NT2/D1 (cell line): Measurements from ENCODE around the gene BEGAIN.

Source experiments
- DNase-seq: peaks from one replicate; pipeline ENCODE4 v3.0.0-alpha.2; 2011; ENCODE audit warnings: low read depth, low spot score
- H3K27me3 ChIP-seq: 2 replicates; pipeline ENCODE4 v1.6.0; 2011; ENCODE audit warnings: mild to moderate bottlenecking; ENCODE audit not compliant: insufficient read length, insufficient read depth
- H3K36me3 ChIP-seq: 2 replicates; pipeline ENCODE4 v1.6.1; 2011; ENCODE audit warnings: mild to moderate bottlenecking, low read length, mixed read lengths; ENCODE audit not compliant: insufficient read depth, insufficient read length
- H3K4me1 ChIP-seq: 2 replicates; pipeline ENCODE4 v1.5.1; 2011; ENCODE audit not compliant: insufficient read depth, insufficient read length
- H3K4me3 ChIP-seq: 2 replicates; pipeline ENCODE4 v1.5.1; 2011; ENCODE audit warnings: low read depth; ENCODE audit not compliant: insufficient read length
- H3K9ac ChIP-seq: 2 replicates; pipeline ENCODE4 v1.6.0; 2011; ENCODE audit warnings: low read depth; ENCODE audit not compliant: insufficient read length
- H3K9me3 ChIP-seq: 2 replicates; pipeline ENCODE4 v1.5.1; 2011; ENCODE audit warnings: mild to moderate bottlenecking, low read length; ENCODE audit not compliant: insufficient read depth
- SUZ12 ChIP-seq: IDR thresholded peaks from 2 replicates; pipeline ENCODE4 v1.6.1; 2011; ENCODE audit not compliant: insufficient read length, insufficient read depth; ENCODE audit errors: extremely low read depth
- YY1 ChIP-seq: IDR thresholded peaks from 2 replicates; pipeline ENCODE4 v1.6.1; 2011; ENCODE audit not compliant: insufficient read length, insufficient read depth
- ZNF274 ChIP-seq: IDR thresholded peaks from 2 replicates; pipeline ENCODE4 v1.6.1; 2011; ENCODE audit warnings: mild to moderate bottlenecking, low read depth, low read length

The BEGAIN gene

GRCh38 chr14:100614803-100615202, 27.6 kb upstream of the BEGAIN start:
- H3K4me3 ChIP-seq: no peak overlapping the region
- DNase-seq: no peak
- H3K4me1 ChIP-seq: peaks cover 5% of the 10 kb centered on the region
- no peaks in the 10 kb centered on the region for H3K9me3 ChIP-seq
- no peaks in the 10 kb centered on the region for H3K36me3 ChIP-seq
- no peak for TF ChIP-seq YY1
- no peak for TF ChIP-seq SUZ12
- no peak for TF ChIP-seq ZNF274
- H3K27me3 ChIP-seq: no peaks in the 10 kb centered on the region
- H3K9ac ChIP-seq: no peak overlapping the region

DNA sequence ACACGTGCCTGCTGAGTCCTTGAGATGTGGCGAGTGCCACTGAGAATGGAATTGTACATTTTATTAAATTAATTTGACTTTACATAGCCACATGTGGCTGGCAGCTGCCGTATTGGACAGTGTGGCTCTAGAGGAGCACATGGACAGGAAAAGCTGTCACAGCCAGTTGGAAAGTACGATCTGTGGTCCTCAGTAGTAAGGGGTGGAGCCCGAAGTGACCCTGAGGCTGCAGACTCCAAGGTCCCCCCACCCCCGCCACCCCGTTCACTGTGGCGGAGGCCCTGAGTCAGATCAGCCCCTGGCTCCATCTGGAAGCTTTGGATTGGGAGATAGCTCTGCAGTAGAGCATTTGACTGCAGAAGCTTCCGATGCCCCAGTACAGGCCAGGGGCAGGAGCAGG, 25.8 kb upstream of the BEGAIN start:
- no peaks in the 10 kb centered on the region for H3K36me3 ChIP-seq
- H3K9me3 ChIP-seq: no peaks in the 10 kb centered on the region
- H3K9ac ChIP-seq: no peak overlapping the region
- no peaks in the 10 kb centered on the region for H3K27me3 ChIP-seq
- no peak overlapping the region for H3K4me3 ChIP-seq
- no peak for DNase-seq
- no peak for TF ChIP-seq SUZ12
- no peak for TF ChIP-seq ZNF274
- TF ChIP-seq YY1: no peak
- H3K4me1 ChIP-seq: peaks cover 2% of the 10 kb centered on the region

- no peak for DNase-seq
- no peaks in the 10 kb centered on the region for H3K27me3 ChIP-seq
- H3K4me3 ChIP-seq: no peak overlapping the region
- no peaks in the 10 kb centered on the region for H3K9me3 ChIP-seq
- TF ChIP-seq SUZ12 (no peak), YY1 (no peak), ZNF274 (no peak)
- peaks cover 2% of the 10 kb centered on the region for H3K4me1 ChIP-seq
- H3K9ac ChIP-seq: no peak overlapping the region
- no peaks in the 10 kb centered on the region for H3K36me3 ChIP-seq
These were observed 24.7 kb upstream of the BEGAIN start for GRCh38 chr14:100611811-100612480.

GRCh38 chr14:100610511-100611217, 23.4 kb upstream of the BEGAIN start:
- peaks cover 5% of the 10 kb centered on the region for H3K4me1 ChIP-seq
- no peak overlapping the region for H3K4me3 ChIP-seq
- H3K9ac ChIP-seq: no peak overlapping the region
- TF ChIP-seq ZNF274: no peak
- no peak for TF ChIP-seq YY1
- no peak for TF ChIP-seq SUZ12
- no peak for DNase-seq
- no peaks in the 10 kb centered on the region for H3K9me3 ChIP-seq
- no peaks in the 10 kb centered on the region for H3K27me3 ChIP-seq
- no peaks in the 10 kb centered on the region for H3K36me3 ChIP-seq

GRCh38 chr14:100609941-100610391, 22.7 kb upstream of the BEGAIN start:
- Histone ChIP-seq H3K4me1 (peaks cover 6% of the 10 kb centered on the region), H3K9ac (no peak overlapping the region), H3K4me3 (no peak overlapping the region), H3K36me3 (no peaks in the 10 kb centered on the region), H3K27me3 (no peaks in the 10 kb centered on the region), H3K9me3 (no peaks in the 10 kb centered on the region)
- DNase-seq: no peak
- TF ChIP-seq ZNF274: no peak
- TF ChIP-seq YY1: no peak
- no peak for TF ChIP-seq SUZ12

GRCh38 chr14:100609331-100609870, 22.2 kb upstream of the BEGAIN start:
- TF ChIP-seq SUZ12: no peak
- TF ChIP-seq ZNF274: no peak
- H3K36me3 ChIP-seq: no peaks in the 10 kb centered on the region
- H3K9me3 ChIP-seq: no peaks in the 10 kb centered on the region
- peaks cover 6% of the 10 kb centered on the region for H3K4me1 ChIP-seq
- no peaks in the 10 kb centered on the region for H3K27me3 ChIP-seq
- no peak for DNase-seq
- no peak overlapping the region for H3K9ac ChIP-seq
- H3K4me3 ChIP-seq: no peak overlapping the region

DNA sequence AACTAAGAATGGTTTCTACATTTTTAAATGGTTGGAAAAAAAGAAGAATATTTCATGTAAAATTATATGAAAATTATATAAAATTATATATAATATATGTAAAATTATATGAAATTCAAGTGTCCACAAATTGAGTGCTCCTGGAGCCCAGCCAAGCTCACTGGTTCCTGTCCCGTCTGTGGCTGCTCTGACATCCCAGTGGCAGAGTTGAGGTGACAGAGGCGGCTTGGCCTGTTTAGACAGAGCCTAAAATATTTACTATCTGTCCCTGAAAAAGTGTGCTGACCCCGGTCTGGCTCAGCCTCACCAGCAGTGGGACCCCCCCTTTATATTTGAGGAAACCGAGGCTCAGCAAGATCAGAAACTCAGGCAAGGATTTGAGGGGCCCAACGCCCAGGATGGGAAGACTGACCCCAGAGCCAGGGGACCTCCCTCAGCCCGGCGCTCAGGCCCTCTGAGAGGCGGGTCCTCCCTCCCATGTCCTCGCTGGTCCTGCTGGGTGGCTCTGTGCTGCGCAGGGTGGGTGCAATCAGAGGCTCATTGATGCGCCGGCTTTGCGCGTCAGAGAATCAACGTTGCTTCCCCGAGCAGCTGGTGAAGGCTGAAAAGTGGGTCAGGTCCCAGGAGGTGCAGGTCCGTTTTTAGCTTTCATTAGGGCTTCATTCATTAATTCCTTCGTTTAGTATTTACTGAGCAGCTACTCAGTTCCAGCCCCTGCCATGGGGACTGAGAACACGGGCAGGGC, 21.5 kb upstream of the BEGAIN start:
- Histone ChIP-seq H3K4me1 (peaks cover 6% of the 10 kb centered on the region), H3K27me3 (no peaks in the 10 kb centered on the region), H3K9me3 (no peaks in the 10 kb centered on the region), H3K4me3 (no peak overlapping the region), H3K9ac (no peak overlapping the region), H3K36me3 (no peaks in the 10 kb centered on the region)
- TF ChIP-seq ZNF274: no peak
- no peak for TF ChIP-seq YY1
- TF ChIP-seq SUZ12: no peak
- DNase-seq: no peak
